GM12878 (cell line): ENCODE results near the gene HMG20B. TPM values are rescaled to one million over a fixed set of nuclear protein-coding genes. Genes with fewer than 3 reads are reported as not detected.
A peak's percentile ranks its signal among the peaks of the same experiment; 100 is the strongest.

ENCODE experiments used
- ATAC-seq: fragments of 200-7000 bp; cut with Tn5 transposase; 3 replicates; pipeline ENCODE4 v1.9.1; 2020; ENCODE audit warnings: mild to moderate bottlenecking, moderate library complexity
- BruUV-seq: library from RNA; stranded (reverse); fragments of 400-500 nt; replicated peaks from 2 replicates; lab custom pipeline; 2021; lab: Mats Ljungman, UMichigan
- CTCF ChIA-PET: fragments of 300-600 bp; sonication (Branson Sonifier 250); formaldehyde crosslinking; extraction: SDS; loops from one replicate; lab custom pipeline; 2021; ENCODE audit warnings: inconsistent platforms; lab: Yijun Ruan, JAX
- POLR2A ChIA-PET: fragments of 350-600 bp; formaldehyde crosslinking; extraction: SDS; loops from one replicate; lab custom pipeline; 2021; ENCODE audit warnings: inconsistent platforms; lab: Charles Lee
- RAD21 ChIA-PET: fragments of 300-600 bp; sonication (Branson Sonifier 250); formaldehyde crosslinking; loops from one replicate; lab custom pipeline; 2023; ENCODE audit warnings: antibody characterized with exemption; ENCODE audit not compliant: unreplicated experiment; lab: Charles Lee
- SMC1A ChIA-PET: fragments of 300-600 bp; sonication (Branson Sonifier 250); formaldehyde crosslinking; loops from one replicate; lab custom pipeline; 2023; ENCODE audit not compliant: unreplicated experiment, uncharacterized antibody; lab: Charles Lee
- DNase-seq: peaks from one replicate; pipeline ENCODE4 v3.0.0-alpha.2; 2011; ENCODE audit warnings: low read depth, low spot score
- FAIRE-seq: peaks from 3 replicates; lab custom pipeline; 2011; peaks lifted over from hg19 to GRCh38; lab: Jason Lieb, UNC
- H2AFZ ChIP-seq: 2 replicates; pipeline ENCODE4 v1.6.0; 2011; ENCODE audit warnings: low read depth, low read length, control low read depth; ENCODE audit not compliant: control insufficient read depth
- H3K27ac ChIP-seq: 2 replicates; pipeline ENCODE4 v1.5.1; 2011; ENCODE audit warnings: control low read depth; ENCODE audit not compliant: control insufficient read depth, insufficient read depth
- H3K27me3 ChIP-seq, 2 experiments: replicated peaks in 1 of 2; 2 replicates each; pipeline versions ENCODE4 v1.6.0 to v1.6.1; 2011; ENCODE audit warnings: low read length in 1 of 2; ENCODE audit not compliant: control insufficient read depth in 2 of 2, insufficient read depth in 2 of 2
- H3K36me3 ChIP-seq, 2 experiments: 2 replicates each; pipeline ENCODE4 v1.5.1; 2011; ENCODE audit warnings: low read length in 1 of 2; ENCODE audit not compliant: control insufficient read depth in 2 of 2, insufficient read depth in 2 of 2
- H3K4me1 ChIP-seq: 2 replicates; pipeline ENCODE4 v1.6.1; 2011; ENCODE audit warnings: mild to moderate bottlenecking, low read length, moderate library complexity, mixed read lengths; ENCODE audit not compliant: control insufficient read depth, insufficient read depth
- H3K4me2 ChIP-seq: 2 replicates; pipeline ENCODE4 v1.6.0; 2011; ENCODE audit warnings: control low read depth; ENCODE audit not compliant: control insufficient read depth, insufficient read depth
- H3K4me3 ChIP-seq: fragments of 200-600 bp; sonication (generic); 2 replicates; pipeline ENCODE4 v1.5.1; 2016
- H3K79me2 ChIP-seq: 2 replicates; pipeline ENCODE4 v1.6.0; 2011; ENCODE audit warnings: low read length; ENCODE audit not compliant: control insufficient read depth, insufficient read depth
- H3K9ac ChIP-seq: 2 replicates; pipeline ENCODE4 v1.8.0; 2011; ENCODE audit warnings: low read length, control low read depth, mixed read lengths; ENCODE audit not compliant: control insufficient read depth, insufficient read depth
- H3K9me3 ChIP-seq: replicated peaks from 3 replicates; pipeline ENCODE4 v1.5.1; 2011; ENCODE audit warnings: mild to moderate bottlenecking, low read length; ENCODE audit not compliant: control insufficient read depth, insufficient read depth
- H4K20me1 ChIP-seq: 2 replicates; pipeline ENCODE4 v1.6.0; 2011; ENCODE audit not compliant: control insufficient read depth, insufficient read depth
- BCL11A ChIP-seq: IDR thresholded peaks from 2 replicates; pipeline ENCODE4 v1.6.1; 2011; ENCODE audit warnings: low read depth, low read length
- CBFB ChIP-seq: IDR thresholded peaks from 2 replicates; pipeline ENCODE4 v1.6.1; 2016; ENCODE audit warnings: antibody characterized with exemption, low read depth
- E2F8 ChIP-seq: fragments of 450-650 bp; IDR thresholded peaks from 2 replicates; pipeline ENCODE4 v1.6.1; 2018; ENCODE audit warnings: mild to moderate bottlenecking, low read depth, moderate library complexity; ENCODE audit not compliant: partially characterized antibody
- ELK1 ChIP-seq: IDR thresholded peaks from 2 replicates; pipeline ENCODE4 v1.6.1; 2012; ENCODE audit warnings: low read depth, low read length, improper control_type of control experiment
- HDAC6 ChIP-seq: fragments of 200-600 bp; sonication (generic); IDR thresholded peaks from one replicate; pipeline ENCODE4 v1.8.0; 2017; ENCODE audit warnings: antibody characterized with exemption; ENCODE audit not compliant: unreplicated experiment
- IRF5 ChIP-seq: fragments of 450-650 bp; IDR thresholded peaks from 2 replicates; pipeline ENCODE4 v1.6.1; 2017; ENCODE audit warnings: borderline replicate concordance
- JUND ChIP-seq: IDR thresholded peaks from 2 replicates; pipeline ENCODE4 v1.6.1; 2012; ENCODE audit warnings: low read depth, mild to moderate bottlenecking, low read length, improper control_type of control experiment, moderate library complexity
- MTA3 ChIP-seq: IDR thresholded peaks from 2 replicates; pipeline ENCODE4 v1.6.1; 2012; ENCODE audit warnings: low read length, inconsistent platforms, borderline replicate concordance
- PAX5 ChIP-seq: IDR thresholded peaks from 2 replicates; pipeline ENCODE4 v1.6.1; 2011; ENCODE audit warnings: low read depth, low read length, borderline replicate concordance
- PBX3 ChIP-seq: IDR thresholded peaks from 2 replicates; pipeline ENCODE4 v1.6.1; 2011; ENCODE audit warnings: mild to moderate bottlenecking, low read depth, low read length, moderate library complexity; ENCODE audit not compliant: insufficient replicate concordance
- SMAD5 ChIP-seq: IDR thresholded peaks from 2 replicates; pipeline ENCODE4 v1.6.1; 2016; ENCODE audit warnings: antibody characterized with exemption, low read depth
- SREBF2 ChIP-seq: IDR thresholded peaks from 2 replicates; pipeline ENCODE4 v1.6.1; 2012; ENCODE audit warnings: mild to moderate bottlenecking, low read length
- ZBED1 ChIP-seq: IDR thresholded peaks from 2 replicates; pipeline ENCODE4 v1.6.1; 2016; ENCODE audit warnings: borderline replicate concordance
- WGBS: methylation state at CpG from one replicate; pipeline ENCODE4 v1.1.6; 2016; ENCODE audit warnings: low lambda C conversion rate; ENCODE audit not compliant: insufficient replicate concordance, insufficient coverage; ENCODE audit errors: missing lambda C conversion rate; 5-methylcytosine and 5-hydroxymethylcytosine counted together
- in situ Hi-C: fragments of 300-500 bp; cut with MboI; formaldehyde crosslinking; loops from 9 replicates; pipeline ENCODE4 v1.14.3; 2018; ENCODE audit warnings: mixed read lengths
- intact Hi-C: fragments of 100-400 bp; cut with micrococcal nuclease; formaldehyde crosslinking; loops from one replicate; pipeline ENCODE4 v1.14.2; 2022; ENCODE audit not compliant: unreplicated experiment
- polyA plus RNA-seq, 11 experiments: library from polyadenylated mRNA; depleted of rRNA in 4 of 11; unstranded in 6 of 11; stranded (reverse) in 5 of 11; fragments of >200 nt; fragmentation: Nextera tagmentation in 4 of 11; fragmentation: Illumina TruSeq in 1 of 11; extraction: Ambion mirVana in 4 of 11; extraction: Trizol in 1 of 11; gene quantifications; 1 replicate in 1 of 11; 2 replicates in 10 of 11; pipeline versions ENCODE4 v1.2.1 to v1.2.3, GENCODE V29; 2011 to 2016; ENCODE audit warnings: inconsistent platforms in 2 of 11, missing spikeins in 2 of 11, low read depth in 1 of 11
- total RNA-seq, 4 experiments: library from RNA; depleted of rRNA in 3 of 4; stranded (reverse); fragments of >200 nt in 3 of 4; fragmentation: Illumina TruSeq in 1 of 4; extraction: Trizol in 1 of 4; gene quantifications; 2 replicates each; pipeline versions ENCODE4 v1.2.1 to v1.2.3, GENCODE V29; 2013 to 2021

Gene HMG20B
- total and polyA plus RNA-seq, 10 of the 15 experiments (the other 5 are each of a cell fraction or from before 2014, with no cell fraction given): 0.37 to 92.7 (median 47.0) TPM

GRCh38 chr19:3626473-3627350, 54.0 kb downstream of the HMG20B start, which contains the start of gene CACTIN:
Gene CACTIN (minus strand): TSS chr19:3626790. CDS start chr19:3626762, 28 bp downstream.
- RAD21 ChIA-PET: interaction anchor here (1.0 kb wide), 1 partner anchor 70 kb away, joined by 4 read pairs; the partner anchor contains the start of gene MFSD12
- peak; percentile 99 for FAIRE-seq
- H4K20me1 ChIP-seq: no peaks in the 10 kb centered on the region
- peak within 1 kb of the TSS; percentile 92 for H3K4me3 ChIP-seq
- under 1% methylated on average over 78 of the region's 80 CpGs for WGBS
- SMC1A ChIA-PET: interaction anchor here (1.0 kb wide), 1 partner anchor 34 kb away, joined by 3 read pairs; no protein-coding TSS in a partner anchor
- peak within 1 kb of the TSS; percentile 88 for H3K9ac ChIP-seq
- DNase-seq: peak; percentile 90
- peaks cover 8% of the 10 kb centered on the region for H3K4me1 ChIP-seq
- intact Hi-C loops: loop anchor here (5.0 kb wide), 1 partner anchor 69 kb away; the partner anchor contains the start of gene MFSD12
- no TSS peak for BruUV-seq
- H3K9me3 ChIP-seq: no peaks in the 10 kb centered on the region
- H2AFZ ChIP-seq: peak within 1 kb of the TSS; percentile 97
- H3K36me3 ChIP-seq: no peaks in the 10 kb centered on the region; a peak in 2 of 4 replicates
- peak within 1 kb of the TSS; percentile 99 for H3K27ac ChIP-seq
- POLR2A ChIA-PET: interaction anchor here (0.6 to 1.0 kb wide), 3 partner anchors 18 to 73 kb away, joined by 3 to 4 read pairs (median 3); no protein-coding TSS in a partner anchor
- no peaks in the 10 kb centered on the region for H3K27me3 ChIP-seq
- H3K4me2 ChIP-seq: peak within 1 kb of the TSS; percentile 90
- CTCF ChIA-PET: interaction anchor here (1.1 to 1.4 kb wide), 3 partner anchors 81 to 361 kb away, joined by 3 to 5 read pairs (median 4); no protein-coding TSS in a partner anchor
- peak; percentile 100 for ATAC-seq
- in situ Hi-C loops: no loop called here
- peaks cover 21% of the 10 kb centered on the region for H3K79me2 ChIP-seq
- TF ChIP-seq MTA3 (no peak), ZBED1 (no peak), PAX5 (peak; percentile 78), IRF5 (peak; percentile 100), HDAC6 (peak; percentile 90), ELK1 (peak; percentile 75), PBX3 (no peak), SMAD5 (peak; percentile 19; the same call in 1 of the 2 replicates), SREBF2 (no peak), JUND (no peak), E2F8 (peak; percentile 53), BCL11A (no peak), CBFB (peak; percentile 98)
